Muscle of back (tissue), 11 donors: ENCODE measurements around the gene TLR10. TPM values are rescaled to one million over a fixed set of nuclear protein-coding genes. Genes with fewer than 3 reads are reported as not detected.
A peak's percentile ranks its signal among the peaks of the same experiment; 100 is the strongest.
"Not testable (repeated sequence)": the region's sequence is repeated elsewhere in the genome, so short reads cannot be mapped to it uniquely, and the experiment has no call there.

Experiments used
- DNase-seq, 3 donors: peaks; one replicate each; pipeline versions ENCODE4 v3.0.0 to v3.0.0-alpha.2; 2013
- polyA plus RNA-seq, 10 donors: library from polyadenylated mRNA; unstranded; fragments of 120-200 nt; gene quantifications; one replicate each; pipeline ENCODE4 v1.2.1, GENCODE V29; 2013; ENCODE audit not compliant: insufficient read length in 10 of 10

TLR10 gene
- polyA plus RNA-seq, 10 donors, result 0.12 to 0.90 (median 0.34) TPM

DNA sequence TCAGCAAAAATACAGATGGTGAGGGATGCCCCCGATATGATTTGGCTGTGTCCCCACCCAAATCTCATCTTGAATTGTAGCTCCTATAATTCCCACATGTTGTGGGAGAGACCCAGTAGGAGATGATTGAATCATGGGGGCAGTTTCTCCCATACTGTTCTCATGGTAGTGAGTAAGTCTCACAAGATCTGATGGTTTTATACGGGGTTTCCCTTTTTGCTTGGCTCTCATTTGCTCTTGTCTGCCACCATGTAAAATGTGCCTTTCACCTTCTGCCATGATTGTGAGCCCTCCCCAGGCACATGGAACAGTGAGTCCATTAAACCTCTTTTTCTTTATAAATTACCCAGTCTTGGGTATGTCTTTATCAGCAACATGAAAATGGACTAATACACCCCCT, 15.8 kb downstream of the TLR10 start:
- DNase-seq, result not testable (repeated sequence)

DNA sequence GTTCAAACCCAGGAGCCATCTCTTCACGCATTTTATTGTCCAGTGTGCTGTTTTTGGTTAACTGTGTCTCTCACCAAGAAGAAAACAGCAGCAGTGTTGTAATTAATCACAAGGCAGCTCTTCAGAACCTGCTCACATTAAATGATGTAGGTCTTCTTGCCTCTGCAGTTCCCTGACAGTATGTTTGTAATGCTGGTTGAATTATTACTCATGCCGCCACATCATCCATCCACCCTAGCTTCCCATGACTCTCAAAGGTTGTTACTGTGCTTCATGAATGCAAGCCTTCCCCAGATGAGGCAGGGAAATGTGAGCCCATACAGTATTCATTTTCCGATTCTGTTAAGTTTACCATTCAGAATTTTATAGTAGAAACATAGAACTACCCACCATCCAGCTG, 17.4 kb downstream of the TLR10 start:
- DNase-seq, result no peak

DNA sequence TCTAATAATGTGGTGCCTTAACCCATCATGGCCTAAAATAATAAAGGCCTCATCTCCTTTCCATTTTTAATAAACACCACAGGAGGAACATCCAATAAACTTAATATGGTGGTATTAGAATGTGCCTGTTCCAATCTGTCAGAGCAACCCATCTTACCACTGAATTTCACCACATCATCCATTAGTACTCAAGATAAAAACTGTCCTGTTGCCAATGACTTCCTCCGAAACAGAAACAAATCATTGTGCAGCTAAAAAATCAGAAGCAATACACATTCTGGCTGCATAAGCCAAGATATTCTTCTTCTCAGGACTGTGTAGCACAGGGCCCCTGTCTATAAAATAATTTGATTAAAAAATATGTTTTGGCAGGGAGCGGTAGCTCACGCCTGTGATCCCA, 18.5 kb downstream of the TLR10 start:
- DNase-seq, result no peak

DNA sequence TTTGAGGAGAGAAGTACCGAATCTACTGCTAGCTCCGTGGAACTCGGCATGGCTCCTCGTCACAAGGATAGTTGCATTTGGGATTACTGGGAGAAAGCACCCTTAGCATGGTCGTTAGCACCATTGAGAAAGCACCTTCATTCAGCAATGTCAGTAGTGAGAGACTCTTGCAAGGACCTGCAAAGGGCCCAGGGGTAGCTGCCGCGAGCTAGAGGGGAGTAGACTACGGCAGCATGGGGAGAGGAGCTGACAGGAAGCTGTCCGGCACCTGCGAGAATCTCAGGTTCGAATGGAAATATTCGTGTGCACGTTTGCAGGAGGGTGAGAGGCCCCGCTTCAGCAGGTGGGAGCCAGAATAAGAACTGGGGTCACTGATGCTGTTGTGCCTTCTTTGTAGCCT, 20.2 kb downstream of the TLR10 start:
- no peak for DNase-seq

DNA sequence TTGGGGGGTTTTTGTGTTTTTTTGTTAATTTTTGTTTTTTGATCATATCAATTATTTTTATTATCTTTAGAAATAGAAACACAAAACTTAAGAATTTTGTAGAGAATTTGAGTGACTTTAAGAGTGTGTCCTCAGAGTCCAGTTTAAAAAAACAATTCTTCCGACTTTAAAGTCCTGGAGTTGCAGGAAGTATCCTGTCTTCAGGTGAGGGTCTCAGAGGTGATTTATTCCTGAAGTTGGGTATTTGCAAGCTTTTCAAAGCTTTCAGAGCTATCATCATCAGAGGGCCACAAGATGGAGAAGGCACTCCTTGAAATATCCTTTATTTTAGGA, 23.0 kb downstream of the TLR10 start:
- no peak for DNase-seq

DNA sequence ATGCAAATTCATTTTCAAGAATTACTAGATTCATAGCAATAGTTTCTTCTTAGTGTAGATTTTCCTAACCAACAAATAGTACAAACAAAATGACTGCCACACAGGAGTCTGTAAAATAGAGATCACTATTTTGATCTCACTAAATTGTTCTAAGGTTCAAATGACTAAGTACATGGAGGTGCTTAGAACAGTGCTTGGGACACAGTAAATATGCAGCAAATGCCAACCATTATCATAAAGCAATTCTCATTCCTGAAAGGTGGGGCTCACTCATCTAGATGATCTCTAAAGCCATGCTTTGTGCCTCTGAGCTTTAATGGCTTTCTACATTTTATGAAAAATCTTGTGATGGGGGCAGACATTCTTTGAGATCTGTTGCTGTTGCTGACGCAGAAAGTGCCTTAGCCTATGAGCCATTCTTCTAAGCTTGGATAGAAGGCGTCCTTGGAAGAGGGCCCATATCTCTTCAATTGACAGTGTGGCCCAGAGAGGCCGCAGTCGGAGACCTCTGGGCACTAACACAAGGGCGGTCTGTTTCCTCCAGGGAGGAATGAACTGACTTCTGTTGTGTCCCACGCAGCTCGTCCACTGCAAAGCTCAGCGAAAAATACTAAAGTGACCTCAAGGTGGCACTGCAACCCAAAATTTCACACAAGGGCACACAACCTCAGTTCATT, 23.5 kb downstream of the TLR10 start:
- peak; percentile 52 to 86 (median 72) for DNase-seq

DNA sequence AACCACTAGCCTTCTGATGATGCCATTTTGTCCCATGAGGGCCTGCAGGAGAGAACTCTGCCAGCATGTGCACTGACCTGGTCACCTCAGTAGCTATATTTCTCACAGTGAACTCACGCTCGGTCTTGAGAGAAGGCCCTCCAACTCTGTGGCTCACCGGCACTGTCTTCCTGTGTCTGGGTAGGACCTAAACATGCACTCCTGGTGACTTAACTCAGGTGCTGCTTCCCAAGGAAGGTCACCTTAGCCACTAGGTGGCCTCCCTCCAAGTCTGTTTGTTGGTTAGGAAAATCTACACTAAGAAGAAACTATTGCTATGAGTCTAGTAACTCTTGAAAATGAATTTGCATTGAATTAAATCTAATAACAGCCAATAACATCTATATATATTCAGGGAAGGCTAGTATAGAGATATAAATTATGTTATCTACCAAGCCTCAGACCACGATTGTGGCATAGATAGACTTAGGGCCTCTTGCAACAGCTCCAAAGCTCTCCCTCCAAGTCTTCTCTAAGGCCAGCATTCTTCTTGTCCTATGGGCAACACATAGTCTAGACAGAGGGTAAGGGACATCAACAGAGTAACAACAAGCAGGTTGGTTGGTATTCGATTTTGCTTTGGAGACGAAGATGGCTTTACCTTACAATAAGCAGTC, 24.7 kb downstream of the TLR10 start:
- no peak for DNase-seq

DNA sequence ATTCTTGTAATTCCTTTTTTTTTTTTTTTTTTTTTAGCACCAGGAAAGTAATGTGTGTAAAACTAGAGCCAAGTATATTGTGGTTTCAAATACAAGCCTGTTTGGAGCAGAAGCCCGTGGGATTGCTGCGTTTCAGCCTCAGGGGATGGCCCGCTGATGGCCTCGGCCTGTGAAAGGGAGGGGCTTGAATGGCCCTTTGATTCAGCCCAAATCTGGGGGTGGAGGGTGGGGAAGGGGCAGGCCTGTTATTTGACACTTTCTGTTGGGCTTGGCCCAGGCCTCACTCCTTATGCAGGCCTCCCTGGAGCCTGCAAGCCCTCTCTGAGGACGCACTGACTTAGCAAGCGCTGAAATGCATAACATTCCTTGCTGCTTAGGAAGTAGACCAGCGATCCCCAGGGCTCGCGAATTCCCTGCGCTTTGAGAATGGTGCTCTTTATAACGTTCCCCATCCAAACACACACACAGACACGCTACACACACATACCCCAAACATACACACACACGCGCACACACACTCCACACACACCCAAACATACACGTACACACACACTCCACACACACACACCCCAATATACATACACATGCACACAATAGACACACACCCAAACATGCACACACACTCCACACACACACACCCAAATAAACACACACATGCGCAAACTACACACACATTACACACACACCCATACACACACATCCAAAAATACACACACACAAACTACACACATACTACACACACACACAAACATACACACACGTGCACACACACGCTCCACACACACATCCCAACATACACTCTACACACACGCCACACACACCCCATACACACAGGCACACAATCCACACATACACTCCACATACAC, 29.6 kb downstream of the TLR10 start:
- DNase-seq, result peak; percentile 89 to 97 (median 96)

DNA sequence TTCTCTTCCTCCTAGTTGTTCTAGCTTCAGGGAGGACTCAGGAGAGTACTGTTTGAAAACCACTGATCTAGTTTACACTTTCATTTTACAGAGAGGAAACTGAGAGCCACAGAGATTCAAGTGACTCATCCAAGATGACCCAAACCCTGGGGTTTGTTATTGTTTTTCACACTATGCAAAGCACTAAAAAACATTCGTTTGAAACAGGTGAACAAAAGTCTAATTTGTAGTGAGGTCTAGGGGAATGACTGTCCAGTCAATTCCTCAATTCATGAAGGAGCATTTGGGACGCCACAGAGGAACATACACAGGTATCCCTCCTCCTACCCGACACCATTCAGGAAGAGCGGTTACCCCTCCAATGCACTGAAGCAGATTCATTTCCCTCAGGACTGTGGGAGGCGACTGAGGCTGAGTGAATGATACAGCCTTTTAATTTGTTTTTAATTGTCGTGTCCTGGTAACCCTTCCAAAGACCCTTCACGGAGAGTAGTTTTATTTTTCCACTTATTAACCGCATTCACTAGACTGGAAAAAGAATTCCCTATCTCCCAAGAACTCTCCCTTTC, 30.3 kb downstream of the TLR10 start:
- DNase-seq, result peak in 2 of 3 donors; percentile 28 to 35

DNA sequence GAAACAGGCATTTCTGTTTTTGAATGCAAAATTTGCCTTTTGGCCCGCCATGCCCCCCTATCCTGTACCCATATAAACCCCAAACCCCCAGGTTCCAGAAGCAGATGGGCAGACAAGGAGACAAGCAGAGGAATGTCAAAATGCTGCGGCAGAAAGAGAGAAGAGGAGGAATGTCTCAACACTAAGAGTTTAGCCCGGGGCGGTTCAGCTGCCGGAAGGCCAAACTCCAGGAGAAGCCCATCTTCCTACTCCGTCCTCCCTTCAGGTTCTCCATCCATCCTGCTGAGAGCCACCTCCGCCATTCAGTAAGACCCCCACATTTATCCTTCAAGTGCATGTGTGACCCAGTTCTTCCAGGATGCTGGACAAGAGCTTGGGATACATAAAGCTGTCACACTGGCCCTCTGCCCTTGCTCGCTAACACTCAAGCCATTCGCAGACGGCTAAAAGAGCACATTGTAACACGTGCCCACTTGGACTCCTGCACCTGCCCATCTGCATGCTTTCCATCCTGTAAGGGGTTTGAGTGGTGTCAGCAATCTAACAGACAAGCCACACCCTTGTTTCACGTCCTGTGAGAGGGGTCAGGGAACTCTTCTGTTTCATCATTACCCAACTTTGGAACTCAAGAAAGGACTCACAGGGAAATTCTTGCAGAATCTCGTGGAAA, 31.3 kb downstream of the TLR10 start:
- DNase-seq, result peak in 1 of 3 donors; percentile 40

DNA sequence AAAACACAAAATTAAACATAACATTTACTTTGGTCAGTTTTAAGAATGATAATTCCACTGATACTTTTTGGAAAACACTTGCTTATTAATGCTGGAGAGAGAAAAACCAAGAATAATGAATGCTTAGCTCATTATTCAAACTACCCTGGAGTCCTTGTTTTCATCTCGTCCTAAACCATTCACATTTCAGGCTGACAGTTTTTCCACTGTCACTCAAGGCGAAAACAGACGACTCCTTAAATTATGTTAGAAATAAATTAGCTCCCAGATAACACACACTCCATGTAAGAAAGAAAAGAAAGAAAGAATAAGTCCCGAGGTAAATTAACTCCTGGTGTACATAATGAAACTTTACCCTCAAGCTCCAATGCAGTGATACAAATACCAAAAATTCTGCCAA, 33.5 kb downstream of the TLR10 start:
- no peak for DNase-seq

DNA sequence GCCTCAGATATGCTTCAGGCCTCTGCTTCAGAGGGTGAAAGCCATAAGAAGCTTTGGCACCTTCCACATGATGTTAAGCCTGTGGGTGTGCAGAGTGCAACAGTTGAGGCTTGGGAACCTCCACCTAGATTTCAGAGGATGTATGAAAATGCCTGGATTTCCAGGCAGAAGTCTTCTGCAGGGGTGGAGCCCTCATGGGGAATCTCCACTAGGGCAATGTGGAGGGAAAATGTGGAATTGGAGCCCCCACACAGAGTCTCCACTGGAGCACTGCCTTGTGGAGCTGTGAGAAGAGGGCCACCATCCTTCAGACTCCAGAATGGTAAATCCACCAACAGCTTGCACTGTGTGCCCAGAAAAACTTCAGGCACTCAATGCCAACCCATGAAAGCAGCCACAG, 35.2 kb downstream of the TLR10 start:
- no peak for DNase-seq

DNA sequence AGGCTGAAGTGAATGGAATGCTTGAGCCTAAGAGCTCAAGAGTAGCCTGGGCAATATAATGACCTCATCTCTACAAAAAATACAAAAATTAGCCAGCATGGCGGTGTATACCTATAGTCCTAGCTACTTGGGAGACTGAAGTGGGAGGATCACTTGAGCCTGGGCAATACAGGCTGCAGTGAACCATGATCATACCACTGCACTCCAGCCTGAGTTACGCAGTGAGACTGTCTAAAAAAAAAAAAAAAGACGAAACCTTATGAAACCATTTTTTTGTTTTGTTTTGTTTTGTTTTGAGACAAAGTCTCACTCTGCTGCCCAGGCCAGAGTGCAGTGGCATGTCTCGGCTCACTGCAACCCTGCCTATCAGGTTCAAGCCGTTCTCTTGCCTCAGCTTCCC, 36.9 kb downstream of the TLR10 start:
- DNase-seq, result no peak

DNA sequence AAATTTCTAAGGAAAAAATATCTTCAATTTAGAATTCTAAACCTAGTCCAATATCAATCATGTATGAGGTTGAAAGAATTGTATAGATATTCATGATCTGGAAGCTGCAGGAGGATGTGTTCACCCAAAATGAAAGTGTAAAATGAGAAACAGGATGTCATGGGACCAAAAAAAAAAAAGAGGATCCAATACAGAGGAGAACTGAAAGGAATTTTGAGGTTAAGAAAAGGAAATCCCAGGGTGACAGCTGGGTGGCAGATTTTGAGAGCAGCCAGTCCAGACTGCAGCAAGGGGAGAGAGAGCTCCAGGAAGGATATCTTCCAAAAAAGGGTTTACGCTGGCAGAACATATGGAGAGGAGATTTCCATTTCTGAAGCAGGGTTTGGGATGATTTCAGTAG, 38.9 kb downstream of the TLR10 start:
- DNase-seq, result peak in 1 of 3 donors; percentile 40

DNA sequence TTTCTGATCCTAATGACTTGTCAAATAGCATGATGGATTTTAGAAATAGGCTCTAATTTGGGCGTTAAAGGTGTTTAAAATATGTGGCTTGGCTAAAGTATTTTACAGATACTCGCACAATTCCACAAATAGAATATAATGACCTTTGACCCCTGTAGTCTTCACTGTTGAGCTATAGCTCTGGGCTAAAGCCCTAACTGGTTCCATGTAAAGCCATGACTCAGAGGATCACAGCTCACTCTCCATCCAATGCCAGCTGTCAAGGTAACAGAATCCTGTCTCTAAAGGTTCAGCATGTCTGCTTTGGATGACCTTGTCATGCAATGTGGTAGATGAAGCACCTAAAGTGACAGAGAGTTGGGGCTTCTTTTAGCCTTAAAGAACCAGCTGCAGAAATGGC, 42.5 kb downstream of the TLR10 start:
- DNase-seq, result no peak

DNA sequence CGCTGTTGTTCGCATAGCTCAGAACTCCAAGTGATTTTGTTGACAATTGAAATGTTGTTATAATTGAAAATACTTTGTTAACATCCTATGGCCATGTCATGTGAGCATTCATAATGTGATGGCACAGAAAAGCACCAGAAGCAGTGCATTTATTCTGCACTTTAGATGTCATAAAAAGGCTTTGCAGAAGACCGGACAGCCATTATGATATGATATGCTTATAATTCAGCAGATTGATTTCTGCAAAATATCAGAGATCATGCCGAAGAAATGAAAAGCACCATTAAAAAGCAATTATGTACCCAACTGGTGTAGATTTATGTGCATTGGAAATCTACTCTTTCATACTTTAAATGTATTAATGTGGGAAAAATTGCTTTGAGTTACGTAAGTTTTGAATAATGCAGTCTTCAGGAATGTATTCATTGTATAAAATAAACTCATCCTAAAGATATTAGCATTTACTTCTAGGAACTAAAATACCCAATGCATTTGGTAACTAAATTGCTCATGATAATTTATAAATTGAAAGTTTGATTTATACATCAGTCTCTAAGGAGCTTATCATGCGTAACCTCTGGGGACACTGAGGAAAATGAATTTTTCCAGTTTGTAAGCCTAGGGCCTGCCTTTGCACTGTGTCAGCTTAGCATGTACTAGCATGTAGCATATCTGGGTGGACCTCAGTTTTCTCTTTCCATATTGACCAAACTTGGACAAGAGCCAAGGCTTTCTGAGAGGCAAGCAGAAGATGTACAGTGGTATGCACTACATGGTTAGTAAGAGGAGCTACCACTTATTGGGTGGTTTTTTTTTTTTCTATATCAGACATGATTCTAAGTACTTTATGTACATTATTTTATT, 43.6 kb downstream of the TLR10 start:
- DNase-seq, result no peak

DNA sequence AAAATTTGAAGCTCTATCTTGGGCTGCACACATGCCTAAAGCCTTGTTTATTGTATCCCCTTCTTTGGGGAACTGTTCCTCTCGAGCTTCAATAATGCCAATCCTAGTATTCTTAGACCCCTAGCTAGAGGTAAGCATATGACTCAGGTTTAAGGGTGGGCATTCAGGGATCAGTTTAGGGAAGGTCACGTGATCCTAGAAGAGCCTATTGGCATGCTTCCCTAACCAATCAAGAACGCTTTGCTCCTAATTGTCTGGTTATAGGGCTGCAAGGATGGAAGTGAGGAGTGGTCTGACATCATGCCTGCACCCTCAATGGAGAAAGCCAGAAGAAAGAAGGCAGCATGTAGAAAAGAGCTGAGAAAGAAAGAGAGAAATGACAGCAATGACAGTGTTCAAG, 46.9 kb downstream of the TLR10 start:
- no peak for DNase-seq

DNA sequence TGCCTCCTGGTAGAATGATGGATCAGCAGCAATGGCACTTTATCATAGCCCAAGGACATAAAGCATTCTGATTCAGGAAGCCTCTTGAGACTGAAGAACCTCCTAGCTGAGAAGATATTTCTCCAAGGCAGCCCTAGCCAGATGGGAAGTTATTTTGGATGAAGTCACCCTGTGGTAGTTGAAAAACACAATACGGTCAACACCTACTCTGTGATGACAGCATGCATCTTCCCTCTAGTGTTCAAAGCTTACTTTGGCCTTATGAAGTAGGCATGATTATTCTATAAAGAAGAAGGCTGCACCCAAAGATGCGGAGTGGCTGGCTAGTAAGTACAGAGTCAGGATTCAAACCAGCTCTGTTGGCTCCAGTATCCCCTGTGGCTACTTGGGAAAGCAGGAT, 47.9 kb downstream of the TLR10 start:
- DNase-seq, result no peak

DNA sequence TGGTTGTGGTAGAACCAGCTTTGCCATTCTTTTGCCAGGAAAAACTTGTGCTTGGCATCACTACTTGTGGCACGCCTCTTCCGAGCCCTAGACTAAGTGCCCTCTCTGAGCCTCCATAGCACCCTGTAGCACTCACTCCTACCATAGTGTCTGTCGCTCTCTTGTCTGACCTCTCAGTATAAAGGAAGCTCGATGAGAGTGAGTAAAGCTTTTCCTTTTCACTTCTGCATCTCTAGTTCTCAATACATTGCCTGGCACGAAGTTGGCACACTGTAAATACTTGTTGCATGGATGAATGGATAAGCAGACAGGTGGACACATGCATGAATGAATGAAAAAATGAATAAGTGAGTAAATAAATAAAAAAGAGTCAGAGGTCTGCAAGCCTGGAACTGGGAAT, 48.3 kb downstream of the TLR10 start:
- no peak for DNase-seq

DNA sequence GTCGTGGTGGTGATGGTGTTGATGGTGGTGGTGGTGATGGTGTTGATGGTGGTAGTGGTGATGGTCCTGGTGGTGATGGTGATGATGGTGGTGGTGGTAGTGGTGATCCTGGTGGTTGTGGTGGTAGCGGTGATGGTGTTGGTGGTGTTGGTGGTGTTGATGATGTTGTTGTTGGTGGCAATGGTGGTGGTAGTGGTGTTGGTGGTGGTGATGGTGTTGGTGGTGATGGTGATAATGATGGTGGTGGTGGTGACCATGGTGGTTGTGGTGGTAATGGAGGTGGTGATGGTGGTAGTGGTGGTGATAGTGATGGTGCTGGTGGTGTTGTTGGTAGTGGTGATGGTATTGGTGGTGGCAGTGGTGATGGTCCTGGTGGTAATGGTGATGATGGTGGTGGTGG, 49.1 kb downstream of the TLR10 start:
- no peak for DNase-seq
